Prostate gland (tissue), 2 donors: ENCODE measurements around the gene ADAMTS19. TPM values are rescaled to one million over a fixed set of nuclear protein-coding genes. Genes with fewer than 3 reads are reported as not detected.

Source experiments
- DNase-seq: peaks from one replicate; pipeline ENCODE4 v3.0.0-alpha.2; 2019; ENCODE audit warnings: low spot score
- H3K27ac ChIP-seq, 2 donors: fragments of 200-600 bp; sonication (generic); 2 replicates each; pipeline ENCODE4 v1.5.1; 2017 to 2019
- H3K27me3 ChIP-seq: fragments of 200-600 bp; sonication (generic); replicated peaks from 2 replicates; pipeline ENCODE4 v1.5.1; 2019; ENCODE audit not compliant: insufficient read depth
- H3K36me3 ChIP-seq, 2 donors: fragments of 200-600 bp; sonication (generic); 1 replicate in 1 of 2; 2 replicates in 1 of 2; pipeline versions ENCODE4 v1.5.1 to v1.8.1; 2017 to 2019
- H3K4me1 ChIP-seq: fragments of 200-600 bp; sonication (generic); replicated peaks from 2 replicates; pipeline ENCODE4 v1.5.1; 2019
- H3K4me3 ChIP-seq, 2 donors: fragments of 200-600 bp; sonication (generic); 2 replicates each; pipeline ENCODE4 v1.5.1; 2017 to 2019
- H3K9me3 ChIP-seq: fragments of 200-600 bp; sonication (generic); 2 replicates; pipeline ENCODE4 v1.5.1; 2017
- CTCF ChIP-seq, 4 experiments: fragments of 200-600 bp in 2 of 4; fragments of 450-650 bp in 2 of 4; sonication (generic) in 2 of 4; IDR thresholded peaks; 1 replicate in 3 of 4; 2 replicates in 1 of 4; pipeline ENCODE4 v1.5.1; 2016 to 2019; ENCODE audit warnings: antibody characterized with exemption in 4 of 4, mild to moderate bottlenecking in 2 of 4, moderate library complexity in 2 of 4
- POLR2A ChIP-seq: fragments of 450-650 bp; IDR thresholded peaks from one replicate; pipeline ENCODE4 v1.6.1; 2016; ENCODE audit warnings: antibody characterized with exemption, mild to moderate bottlenecking
- POLR2AphosphoS5 ChIP-seq: sonication (generic); formaldehyde crosslinking; IDR thresholded peaks from one replicate; pipeline ENCODE4 v1.6.1; 2017; ENCODE audit warnings: antibody characterized with exemption
- WGBS: methylation state at CpG from one replicate; pipeline ENCODE4 v1.1.5; 2018; 5-methylcytosine and 5-hydroxymethylcytosine counted together
- intact Hi-C: fragments of 100-400 bp; cut with DNase I; formaldehyde crosslinking; loops from one replicate; pipeline ENCODE4 v1.14.2; 2022
- total RNA-seq, 2 donors: library from RNA; depleted of rRNA; stranded (reverse); fragments of >200 nt; gene quantifications; one replicate each; pipeline ENCODE4 v1.1.0, GENCODE V29; 2016

The ADAMTS19 gene
- total RNA-seq, 2 donors from 2014 or later: 1.3 to 3.0 TPM

GRCh38 chr5:129747572-129748407, 287.7 kb downstream of the ADAMTS19 start, which contains the start of gene MINAR2:
Gene MINAR2, plus strand, starts transcription at chr5:129748094. Its CDS starts 97 bp downstream, at chr5:129748191.
- DNase-seq: no peak
- 73% methylated on average over 13 of the region's 13 CpGs for WGBS
- H3K27ac ChIP-seq: no peak within 1 kb of the TSS
- H3K9me3 ChIP-seq: no peaks in the 10 kb centered on the region
- no peaks in the 10 kb centered on the region for H3K27me3 ChIP-seq
- TF ChIP-seq CTCF (IDR thresholded peaks at IDR 0.05) (no peak), POLR2A (no peak), POLR2AphosphoS5 (no peak)
- no peaks in the 10 kb centered on the region for H3K4me1 ChIP-seq
- intact Hi-C loops: no loop called here
- no peak within 1 kb of the TSS for H3K4me3 ChIP-seq
- H3K36me3 ChIP-seq: no peaks in the 10 kb centered on the region

- TF ChIP-seq POLR2A: no peak
- no peak for TF ChIP-seq POLR2AphosphoS5
- TF ChIP-seq CTCF (IDR thresholded peaks at IDR 0.05): no peak
- Histone ChIP-seq H3K9me3 (no peaks in the 10 kb centered on the region), H3K27me3 (no peaks in the 10 kb centered on the region), H3K36me3 (no peaks in the 10 kb centered on the region), H3K4me1 (no peaks in the 10 kb centered on the region), H3K4me3 (no peak overlapping the region), H3K27ac (no peak overlapping the region)
- WGBS: 86% methylated on average over 1 of the region's 1 CpG
- DNase-seq: no peak
- intact Hi-C loops: no loop called here
These were observed 289.1 kb downstream of the ADAMTS19 start for GRCh38 chr5:129748913-129749880.

DNA sequence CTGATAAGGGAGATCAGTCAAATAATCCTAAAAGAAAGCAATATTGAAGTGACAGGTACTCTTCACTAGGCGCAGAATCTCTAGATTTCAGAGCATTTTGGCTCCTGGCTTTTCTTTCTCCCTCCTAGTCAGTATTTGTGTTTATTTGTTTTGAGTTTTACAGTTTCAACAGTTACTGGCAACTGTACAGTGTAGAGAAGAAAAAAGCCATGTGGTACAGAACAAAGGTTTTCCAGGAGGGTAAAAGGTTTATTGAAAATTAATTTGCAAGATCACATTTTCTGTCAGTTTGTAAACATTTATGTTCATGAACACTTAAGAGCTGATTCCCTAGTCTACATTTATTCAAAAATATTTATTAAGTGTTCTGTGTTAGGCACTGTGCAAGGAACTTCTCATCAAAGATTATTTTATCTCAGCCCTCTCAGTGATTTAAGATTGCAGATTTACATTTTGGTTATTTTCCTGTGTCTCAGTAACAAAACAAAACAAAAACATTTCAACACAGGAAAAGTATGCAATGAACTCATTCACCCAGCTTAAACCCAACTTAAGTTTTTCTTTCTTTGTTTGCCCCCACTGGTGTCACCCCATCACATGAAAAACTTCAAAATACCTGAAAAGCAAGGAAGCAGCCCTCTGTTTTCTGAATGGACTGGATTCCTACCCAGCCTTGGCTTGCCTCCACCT, 300.7 kb downstream of the ADAMTS19 start:
- DNase-seq: no peak
- Histone ChIP-seq H3K9me3 (no peaks in the 10 kb centered on the region), H3K27ac (no peak overlapping the region), H3K4me3 (no peak overlapping the region), H3K27me3 (no peaks in the 10 kb centered on the region), H3K36me3 (no peaks in the 10 kb centered on the region), H3K4me1 (no peaks in the 10 kb centered on the region)
- 60% methylated on average over 1 of the region's 1 CpG for WGBS
- intact Hi-C loops: loop anchor here (10.0 kb wide), 1 partner anchor 1546 kb away; no protein-coding TSS in a partner anchor
- TF ChIP-seq POLR2A: no peak
- no peak for TF ChIP-seq POLR2AphosphoS5
- no peak for TF ChIP-seq CTCF (IDR thresholded peaks at IDR 0.05)

DNA sequence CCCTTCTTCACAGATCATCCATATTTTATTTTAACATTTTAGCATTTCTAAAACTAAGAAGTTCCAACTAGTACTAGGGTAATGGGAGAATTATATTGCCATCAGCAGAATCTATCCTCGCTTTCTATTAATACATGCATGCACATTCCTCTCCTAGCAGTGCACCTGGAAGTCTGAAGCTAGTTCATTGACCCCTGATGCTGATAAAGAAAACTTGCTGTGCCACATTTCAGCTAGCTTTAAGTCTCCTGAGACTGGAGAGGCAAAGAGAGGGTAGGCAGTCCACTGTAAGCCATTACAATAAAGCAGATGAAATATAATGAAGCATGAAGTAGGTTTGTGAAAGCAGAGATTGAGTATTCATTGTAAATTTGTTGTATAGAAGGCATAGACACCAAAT, 303.6 kb downstream of the ADAMTS19 start:
- Histone ChIP-seq H3K9me3 (no peaks in the 10 kb centered on the region), H3K27ac (no peak overlapping the region), H3K4me3 (no peak overlapping the region), H3K36me3 (no peaks in the 10 kb centered on the region), H3K27me3 (no peaks in the 10 kb centered on the region), H3K4me1 (no peaks in the 10 kb centered on the region)
- 87% methylated on average over 1 of the region's 1 CpG for WGBS
- intact Hi-C loops: loop anchor here (10.0 kb wide), 1 partner anchor 1549 kb away; no protein-coding TSS in a partner anchor
- no peak for DNase-seq
- TF ChIP-seq POLR2AphosphoS5: no peak
- no peak for TF ChIP-seq CTCF (IDR thresholded peaks at IDR 0.05)
- TF ChIP-seq POLR2A: no peak
